Measurements from ENCODE around the gene GPD1. TPM values are rescaled to one million over a fixed set of nuclear protein-coding genes. Genes with fewer than 3 reads are reported as not detected.

The GPD1 gene
- total RNA-seq, 4 donors from 2014 or later = not detected

GRCh38 chr12:50089730-50090129 is 14.1 kb upstream of the GPD1 start:
- intact Hi-C loops (cut with DNase I; ENCODE audit: low total_unique reads) = no loop called here
- H3K9me3 ChIP-seq = no peaks in the 10 kb centered on the region
- no peak for DNase-seq
- H3K27me3 ChIP-seq = no peaks in the 10 kb centered on the region
- no peaks in the 10 kb centered on the region for H3K4me1 ChIP-seq
- H3K27ac ChIP-seq = no peak overlapping the region
- TF ChIP-seq, protein P1, sequence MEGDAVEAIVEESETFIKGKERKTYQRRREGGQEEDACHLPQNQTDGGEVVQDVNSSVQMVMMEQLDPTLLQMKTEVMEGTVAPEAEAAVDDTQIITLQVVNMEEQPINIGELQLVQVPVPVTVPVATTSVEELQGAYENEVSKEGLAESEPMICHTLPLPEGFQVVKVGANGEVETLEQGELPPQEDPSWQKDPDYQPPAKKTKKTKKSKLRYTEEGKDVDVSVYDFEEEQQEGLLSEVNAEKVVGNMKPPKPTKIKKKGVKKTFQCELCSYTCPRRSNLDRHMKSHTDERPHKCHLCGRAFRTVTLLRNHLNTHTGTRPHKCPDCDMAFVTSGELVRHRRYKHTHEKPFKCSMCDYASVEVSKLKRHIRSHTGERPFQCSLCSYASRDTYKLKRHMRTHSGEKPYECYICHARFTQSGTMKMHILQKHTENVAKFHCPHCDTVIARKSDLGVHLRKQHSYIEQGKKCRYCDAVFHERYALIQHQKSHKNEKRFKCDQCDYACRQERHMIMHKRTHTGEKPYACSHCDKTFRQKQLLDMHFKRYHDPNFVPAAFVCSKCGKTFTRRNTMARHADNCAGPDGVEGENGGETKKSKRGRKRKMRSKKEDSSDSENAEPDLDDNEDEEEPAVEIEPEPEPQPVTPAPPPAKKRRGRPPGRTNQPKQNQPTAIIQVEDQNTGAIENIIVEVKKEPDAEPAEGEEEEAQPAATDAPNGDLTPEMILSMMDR (IDR thresholded peaks at IDR 0.05) = no peak
- no peak for TF ChIP-seq POLR2A (IDR thresholded peaks at IDR 0.05)
- no peaks in the 10 kb centered on the region for H3K36me3 ChIP-seq
- H3K4me3 ChIP-seq = no peak overlapping the region

DNA sequence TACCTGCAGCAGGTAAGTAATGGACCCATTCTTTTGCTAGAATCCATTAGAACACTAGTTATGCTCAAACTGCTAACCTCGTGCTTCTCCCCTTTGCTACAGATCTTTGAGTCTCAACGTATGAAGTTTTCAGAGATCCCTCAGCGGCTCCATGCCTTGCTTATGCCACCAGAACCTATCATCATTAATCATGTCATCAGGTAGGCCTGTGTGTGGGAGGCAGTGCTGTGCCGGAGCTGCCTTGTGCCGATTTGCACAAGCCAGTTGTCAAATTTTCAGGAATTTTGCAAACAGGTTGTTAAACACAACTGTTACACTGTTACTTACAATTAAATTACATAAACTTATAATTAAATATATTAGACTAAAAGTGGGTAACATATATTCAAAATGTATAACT is 13.4 kb upstream of the GPD1 start:
- intact Hi-C loops (cut with DNase I; ENCODE audit: low total_unique reads) = no loop called here
- H3K27ac ChIP-seq = no peak overlapping the region
- H3K4me1 ChIP-seq = no peaks in the 10 kb centered on the region
- no peaks in the 10 kb centered on the region for H3K9me3 ChIP-seq
- no peak for DNase-seq
- no peak overlapping the region for H3K4me3 ChIP-seq
- no peaks in the 10 kb centered on the region for H3K36me3 ChIP-seq
- TF ChIP-seq POLR2A (IDR thresholded peaks at IDR 0.05) = no peak
- TF ChIP-seq, protein P1 (IDR thresholded peaks at IDR 0.05) = no peak
- H3K27me3 ChIP-seq = no peaks in the 10 kb centered on the region

DNA sequence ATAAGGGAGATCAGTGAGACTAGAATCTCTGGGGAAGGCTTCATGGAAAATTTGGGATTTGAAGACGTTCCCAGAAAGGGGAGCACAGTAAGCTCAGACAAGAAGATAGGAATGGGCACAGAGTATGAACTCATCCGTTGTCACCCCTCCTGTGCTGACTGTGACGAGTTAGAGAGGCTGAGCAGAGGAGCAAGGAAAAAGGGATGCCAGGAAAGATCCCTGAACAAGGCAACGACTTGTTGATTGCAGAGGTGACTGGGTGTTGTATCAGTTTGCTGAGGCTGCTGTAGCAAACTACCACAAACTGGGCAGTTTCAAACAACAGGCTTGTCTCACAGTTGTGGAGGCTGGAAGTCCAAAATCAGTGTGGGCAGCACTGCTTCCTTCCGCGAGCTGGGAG is 5.9 kb upstream of the GPD1 start:
- Histone ChIP-seq H3K27ac (no peak overlapping the region), H3K9me3 (no peaks in the 10 kb centered on the region), H3K36me3 (no peaks in the 10 kb centered on the region), H3K4me1 (no peaks in the 10 kb centered on the region), H3K4me3 (no peak overlapping the region), H3K27me3 (no peaks in the 10 kb centered on the region)
- DNase-seq = no peak
- TF ChIP-seq POLR2A (IDR thresholded peaks at IDR 0.05) = no peak
- TF ChIP-seq, protein P1 (IDR thresholded peaks at IDR 0.05) = no peak
- intact Hi-C loops (cut with DNase I; ENCODE audit: low total_unique reads) = no loop called here

DNA sequence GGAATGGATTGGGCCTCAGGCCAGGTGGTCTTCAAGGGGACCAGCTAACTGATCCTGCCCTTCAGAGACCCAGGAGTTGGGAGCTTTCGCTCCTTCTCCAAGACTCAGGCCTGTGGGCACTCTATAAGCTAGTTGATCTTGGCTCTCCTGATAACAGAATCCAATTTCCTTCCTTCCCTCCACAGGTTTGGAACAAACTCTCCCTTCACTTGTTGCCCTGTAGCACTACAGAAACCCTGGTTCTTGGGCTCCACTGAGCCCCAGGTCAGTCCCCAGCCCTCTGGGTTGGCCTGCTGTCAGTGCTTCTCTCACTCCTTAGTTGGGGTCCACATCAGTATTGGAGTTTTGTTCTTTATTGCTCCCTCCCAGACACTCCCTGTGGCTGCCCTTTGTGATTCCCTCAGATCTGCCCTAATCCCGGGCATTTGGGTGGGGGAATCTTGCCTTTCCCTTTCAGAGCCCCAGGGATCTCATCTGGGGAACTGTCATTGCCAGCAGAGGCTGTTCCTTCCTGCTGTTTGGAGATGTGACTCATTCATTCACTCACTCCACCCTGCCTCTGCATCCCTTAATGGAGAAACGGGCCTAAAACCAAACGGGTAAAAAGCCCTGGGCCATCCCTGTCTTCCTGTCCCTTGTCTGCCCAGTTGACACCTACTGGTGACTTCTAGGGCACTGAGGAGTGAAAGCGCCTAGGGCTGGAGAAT is 4.4 kb upstream of the GPD1 start:
- Histone ChIP-seq H3K27me3 (no peaks in the 10 kb centered on the region), H3K4me3 (no peak overlapping the region), H3K9me3 (no peaks in the 10 kb centered on the region), H3K36me3 (no peaks in the 10 kb centered on the region), H3K4me1 (no peaks in the 10 kb centered on the region), H3K27ac (no peak overlapping the region)
- TF ChIP-seq POLR2A (IDR thresholded peaks at IDR 0.05) = no peak
- no peak for DNase-seq
- intact Hi-C loops (cut with DNase I; ENCODE audit: low total_unique reads) = loop anchor here (10.0 kb wide), 1 partner anchor 75 kb away; no protein-coding TSS in a partner anchor

DNA sequence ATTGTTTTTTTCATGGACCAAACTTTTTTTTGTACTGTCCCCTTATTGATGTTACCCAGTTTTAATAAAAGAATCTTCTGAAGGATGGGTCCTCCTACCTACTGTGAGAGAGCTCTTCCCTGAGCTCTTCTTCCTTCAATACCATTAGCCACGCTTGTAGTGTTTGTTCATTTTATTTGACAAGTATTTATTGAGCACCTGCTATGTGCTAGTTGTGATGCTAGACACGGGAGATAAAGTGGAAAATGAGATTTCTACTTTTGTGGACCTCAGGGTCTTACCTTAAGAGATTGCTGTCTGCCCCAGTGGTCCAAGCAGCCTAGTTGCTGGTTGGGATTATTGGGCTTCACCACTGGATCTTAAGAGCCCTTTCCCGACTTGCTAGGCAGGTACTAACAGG is 3.2 kb upstream of the GPD1 start:
- no peaks in the 10 kb centered on the region for H3K4me1 ChIP-seq
- no peak overlapping the region for H3K4me3 ChIP-seq
- H3K27ac ChIP-seq = no peak overlapping the region
- no peaks in the 10 kb centered on the region for H3K36me3 ChIP-seq
- H3K27me3 ChIP-seq = no peaks in the 10 kb centered on the region
- no peak for DNase-seq
- TF ChIP-seq, protein P1 (IDR thresholded peaks at IDR 0.05) = no peak
- no peak for TF ChIP-seq POLR2A (IDR thresholded peaks at IDR 0.05)
- H3K9me3 ChIP-seq = no peaks in the 10 kb centered on the region
- intact Hi-C loops (cut with DNase I; ENCODE audit: low total_unique reads) = loop anchor here (10.0 kb wide), 1 partner anchor 74 kb away; no protein-coding TSS in a partner anchor
